ENCODE data around the gene DLG2.
"Not testable (repeated sequence)": the region's sequence is repeated elsewhere in the genome, so short reads cannot be mapped to it uniquely, and the experiment has no call there.

The DLG2 gene

DNA sequence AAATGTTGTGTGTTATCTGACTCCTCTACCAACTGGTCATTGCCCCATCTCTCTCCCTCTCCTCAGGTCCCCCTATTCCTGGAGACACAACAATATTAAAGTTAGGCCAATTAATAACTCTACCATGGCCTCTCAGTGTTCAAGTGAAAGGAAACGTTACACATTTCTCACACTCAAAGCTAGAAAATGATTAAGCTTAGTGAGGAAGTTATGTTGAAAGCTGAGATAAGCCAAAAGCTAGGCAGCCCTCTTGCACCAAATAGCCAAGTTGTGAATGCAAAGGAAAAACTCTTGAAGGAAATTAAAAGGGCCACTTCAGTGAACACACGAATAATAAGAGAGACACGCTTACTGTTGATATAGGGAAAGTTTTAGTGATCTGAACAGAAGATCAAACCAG lies 6.9 kb downstream of the DLG2 start:
- no peaks in the 10 kb centered on the region for H3K4me1 ChIP-seq (ENCODE audit: insufficient read depth, low read length)
- H3K36me3 ChIP-seq (ENCODE audit: insufficient read depth, low read length) = no peaks in the 10 kb centered on the region
- H2AFZ ChIP-seq (ENCODE audit: low read depth, low read length) = no peak overlapping the region
- H3K27me3 ChIP-seq (ENCODE audit: insufficient read depth, low read length) = no peaks in the 10 kb centered on the region
- no peak overlapping the region for H3K4me3 ChIP-seq (ENCODE audit: low read length)
- H3K9me3 ChIP-seq (ENCODE audit: low read length) = no peaks in the 10 kb centered on the region

- Histone ChIP-seq H3K9me3 (ENCODE audit: low read length) (no peaks in the 10 kb centered on the region), H3K36me3 (ENCODE audit: insufficient read depth, low read length) (no peaks in the 10 kb centered on the region), H3K4me1 (ENCODE audit: insufficient read depth, low read length) (no peaks in the 10 kb centered on the region), H3K4me3 (ENCODE audit: low read length) (no peak overlapping the region), H2AFZ (ENCODE audit: low read depth, low read length) (no peak overlapping the region), H3K27me3 (ENCODE audit: insufficient read depth, low read length) (no peaks in the 10 kb centered on the region)
These were observed 7.6 kb downstream of the DLG2 start for GRCh38 chr11:85619499-85619898.

DNA sequence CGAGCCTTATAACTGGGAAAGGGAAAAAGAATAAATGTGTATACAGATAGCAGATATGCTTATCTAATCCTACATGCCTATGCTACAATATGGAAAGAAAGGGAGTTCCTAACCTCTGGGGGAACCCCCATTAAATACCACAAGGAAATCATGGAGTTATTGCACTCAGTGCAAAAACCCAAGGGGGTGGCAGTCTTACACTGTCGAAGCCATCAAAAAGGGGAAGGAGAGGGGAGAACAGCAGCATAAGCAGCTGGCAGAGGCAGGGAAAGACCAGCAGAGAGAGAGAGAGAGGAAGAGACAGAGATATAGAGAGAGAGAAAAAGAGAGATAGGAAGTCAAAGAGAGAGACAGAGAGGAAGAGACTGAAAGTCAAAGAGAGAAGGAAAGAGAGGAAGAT lies 15.5 kb downstream of the DLG2 start:
- H3K9me3 ChIP-seq (ENCODE audit: low read length); H3K4me1 ChIP-seq (ENCODE audit: insufficient read depth, low read length); H3K36me3 ChIP-seq (ENCODE audit: insufficient read depth, low read length); H3K4me3 ChIP-seq (ENCODE audit: low read length); H3K27me3 ChIP-seq (ENCODE audit: insufficient read depth, low read length); H2AFZ ChIP-seq (ENCODE audit: low read depth, low read length): not testable (repeated sequence)

GRCh38 chr11:85609286-85609685 lies 17.9 kb downstream of the DLG2 start:
- not testable (repeated sequence) for H3K4me1 ChIP-seq (ENCODE audit: insufficient read depth, low read length); H2AFZ ChIP-seq (ENCODE audit: low read depth, low read length); H3K9me3 ChIP-seq (ENCODE audit: low read length); H3K36me3 ChIP-seq (ENCODE audit: insufficient read depth, low read length); H3K27me3 ChIP-seq (ENCODE audit: insufficient read depth, low read length); H3K4me3 ChIP-seq (ENCODE audit: low read length)

- H2AFZ ChIP-seq (ENCODE audit: low read depth, low read length); H3K4me1 ChIP-seq (ENCODE audit: insufficient read depth, low read length); H3K27me3 ChIP-seq (ENCODE audit: insufficient read depth, low read length); H3K4me3 ChIP-seq (ENCODE audit: low read length); H3K36me3 ChIP-seq (ENCODE audit: insufficient read depth, low read length); H3K9me3 ChIP-seq (ENCODE audit: low read length): not testable (repeated sequence)
These were observed 18.5 kb downstream of the DLG2 start for GRCh38 chr11:85608621-85609020.

DNA sequence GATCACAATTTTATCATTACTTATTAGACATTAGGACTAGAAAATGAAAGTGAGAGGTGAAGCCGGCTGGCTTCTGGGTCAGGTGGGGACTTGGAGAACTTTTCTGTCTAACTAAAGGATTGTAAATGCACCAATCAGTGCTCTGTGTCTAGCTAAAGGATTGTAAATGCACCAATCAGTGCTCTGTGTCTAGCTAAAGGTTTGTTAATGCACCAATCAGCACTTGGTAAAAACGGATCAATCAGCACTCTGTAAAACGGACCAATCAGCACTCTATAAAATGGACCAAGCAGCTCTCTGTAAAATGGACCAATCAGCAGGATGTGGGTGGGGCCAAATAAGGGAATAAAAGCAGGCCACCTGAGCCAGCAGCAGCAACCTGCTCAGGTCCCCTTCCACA lies 20.9 kb downstream of the DLG2 start:
- H3K27me3 ChIP-seq (ENCODE audit: insufficient read depth, low read length); H2AFZ ChIP-seq (ENCODE audit: low read depth, low read length); H3K4me1 ChIP-seq (ENCODE audit: insufficient read depth, low read length); H3K36me3 ChIP-seq (ENCODE audit: insufficient read depth, low read length); H3K9me3 ChIP-seq (ENCODE audit: low read length); H3K4me3 ChIP-seq (ENCODE audit: low read length): not testable (repeated sequence)

DNA sequence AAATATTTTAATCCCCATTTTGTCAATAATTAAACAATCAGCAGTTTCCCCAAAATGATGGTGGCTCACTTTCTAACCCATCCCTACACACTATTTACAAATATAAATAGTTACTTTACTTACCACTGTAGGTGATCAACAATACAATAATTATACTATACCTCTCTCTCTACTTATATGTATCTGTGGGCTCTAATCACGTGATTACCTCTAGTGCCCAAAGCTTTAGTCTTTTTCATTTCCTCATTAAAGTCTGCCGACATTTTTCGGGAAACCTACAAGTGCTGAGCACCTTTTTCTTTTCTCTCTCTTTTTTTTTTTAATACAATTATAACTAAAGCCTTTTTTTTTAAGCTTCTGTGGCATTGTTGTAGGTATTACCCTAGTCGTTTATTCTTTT lies 23.9 kb downstream of the DLG2 start:
- Histone ChIP-seq H3K4me1 (ENCODE audit: insufficient read depth, low read length) (no peaks in the 10 kb centered on the region), H3K36me3 (ENCODE audit: insufficient read depth, low read length) (no peaks in the 10 kb centered on the region), H3K4me3 (ENCODE audit: low read length) (no peak overlapping the region), H3K27me3 (ENCODE audit: insufficient read depth, low read length) (no peaks in the 10 kb centered on the region), H2AFZ (ENCODE audit: low read depth, low read length) (no peak overlapping the region), H3K9me3 (ENCODE audit: low read length) (no peaks in the 10 kb centered on the region)

DNA sequence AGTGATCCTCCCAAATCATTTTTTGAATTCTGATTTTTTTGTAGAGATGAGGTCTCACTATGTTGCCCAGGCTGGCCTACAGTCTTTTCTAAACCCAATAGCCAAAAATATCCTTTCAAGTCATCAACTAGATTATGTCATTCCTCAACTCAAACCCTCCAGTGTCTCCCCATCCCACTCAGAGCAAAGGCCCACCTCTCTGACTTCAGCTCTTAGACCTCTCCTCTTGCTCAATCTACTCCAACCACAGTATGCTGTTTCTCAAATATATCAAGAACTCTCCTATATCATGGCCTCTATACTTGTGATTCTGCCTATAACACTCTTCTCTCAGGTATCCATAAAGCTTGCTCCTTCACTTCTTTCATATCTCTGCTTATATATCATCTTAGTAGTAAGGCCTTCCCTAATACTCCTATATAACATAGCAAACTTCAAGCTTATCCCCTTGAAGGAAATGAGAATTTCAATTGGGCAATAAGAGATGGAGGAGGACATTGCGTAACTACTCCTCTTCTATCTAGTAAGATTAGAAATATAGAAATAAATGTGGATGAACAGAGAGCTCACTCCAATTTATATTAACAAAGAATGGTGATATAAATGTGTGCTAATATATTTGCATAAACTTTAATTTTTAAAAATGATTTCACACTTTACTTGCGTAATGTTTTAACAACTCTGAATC lies 24.5 kb downstream of the DLG2 start:
- Histone ChIP-seq H3K36me3 (ENCODE audit: insufficient read depth, low read length) (no peaks in the 10 kb centered on the region), H3K4me3 (ENCODE audit: low read length) (no peak overlapping the region), H2AFZ (ENCODE audit: low read depth, low read length) (no peak overlapping the region), H3K27me3 (ENCODE audit: insufficient read depth, low read length) (no peaks in the 10 kb centered on the region), H3K9me3 (ENCODE audit: low read length) (no peaks in the 10 kb centered on the region), H3K4me1 (ENCODE audit: insufficient read depth, low read length) (no peaks in the 10 kb centered on the region)

DNA sequence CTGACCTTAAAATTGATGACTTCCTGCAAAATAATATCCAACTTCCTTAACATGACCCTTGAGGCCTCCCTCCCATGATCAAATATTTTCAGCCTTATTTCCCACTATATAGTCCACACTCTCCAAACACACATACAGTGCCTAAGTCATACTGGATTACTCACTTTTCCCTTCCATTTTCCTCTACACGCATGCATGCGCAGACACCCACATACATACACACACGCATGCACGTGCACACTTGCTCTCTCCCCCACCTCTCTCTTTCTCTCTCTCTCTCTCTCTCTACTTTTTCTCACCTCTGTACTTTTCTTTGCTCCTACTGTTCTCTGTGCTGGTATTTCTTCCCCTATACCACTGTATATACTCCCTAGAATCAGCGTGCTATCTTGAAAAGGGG lies 28.1 kb downstream of the DLG2 start:
- Histone ChIP-seq H3K4me1 (ENCODE audit: insufficient read depth, low read length) (no peaks in the 10 kb centered on the region), H3K4me3 (ENCODE audit: low read length) (no peak overlapping the region), H3K36me3 (ENCODE audit: insufficient read depth, low read length) (no peaks in the 10 kb centered on the region), H2AFZ (ENCODE audit: low read depth, low read length) (no peak overlapping the region), H3K27me3 (ENCODE audit: insufficient read depth, low read length) (no peaks in the 10 kb centered on the region), H3K9me3 (ENCODE audit: low read length) (no peaks in the 10 kb centered on the region)

GRCh38 chr11:85596886-85597285 lies 30.3 kb downstream of the DLG2 start:
- H3K36me3 ChIP-seq (ENCODE audit: insufficient read depth, low read length) = no peaks in the 10 kb centered on the region

DNA sequence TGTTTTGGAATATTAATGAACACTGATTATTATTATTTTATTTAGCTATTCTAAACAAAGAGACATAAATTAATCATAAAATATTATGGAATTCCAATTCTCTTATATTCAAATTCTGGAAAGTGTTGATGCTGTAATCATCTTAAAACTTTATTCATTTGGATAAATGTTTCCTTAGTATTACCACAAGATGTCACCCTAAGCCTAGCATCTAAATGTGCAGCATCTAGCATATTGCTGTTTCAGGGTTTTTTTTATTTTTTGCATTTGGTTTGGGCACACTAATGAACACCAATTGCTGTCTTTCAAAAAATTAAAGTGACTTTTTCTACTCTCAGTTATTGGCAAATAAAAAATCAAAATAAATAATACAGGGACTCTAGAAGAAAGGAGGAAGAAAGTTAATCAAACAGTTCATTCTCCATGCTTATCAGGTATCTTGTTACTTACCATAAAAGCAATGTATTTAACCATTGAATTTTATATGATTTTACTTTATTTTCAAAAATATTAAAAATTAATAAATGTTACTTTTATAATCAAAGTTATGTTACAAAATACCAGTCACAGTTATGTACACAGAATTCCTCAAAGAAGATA lies 31.8 kb downstream of the DLG2 start:
- no peaks in the 10 kb centered on the region for H3K9me3 ChIP-seq (ENCODE audit: low read length)
- no peaks in the 10 kb centered on the region for H3K36me3 ChIP-seq (ENCODE audit: insufficient read depth, low read length)
- H2AFZ ChIP-seq (ENCODE audit: low read depth, low read length) = no peak overlapping the region
- H3K4me1 ChIP-seq (ENCODE audit: insufficient read depth, low read length) = no peaks in the 10 kb centered on the region
- H3K4me3 ChIP-seq (ENCODE audit: low read length) = no peak overlapping the region
- H3K27me3 ChIP-seq (ENCODE audit: insufficient read depth, low read length) = no peaks in the 10 kb centered on the region

More at GRCh38 chr11:85596886-85597285, 30.3 kb downstream of the DLG2 start:
- Histone ChIP-seq H3K4me1 (ENCODE audit: insufficient read depth, low read length) (no peaks in the 10 kb centered on the region), H2AFZ (ENCODE audit: low read depth, low read length) (no peak overlapping the region), H3K27me3 (ENCODE audit: insufficient read depth, low read length) (no peaks in the 10 kb centered on the region), H3K4me3 (ENCODE audit: low read length) (no peak overlapping the region), H3K9me3 (ENCODE audit: low read length) (no peaks in the 10 kb centered on the region)

- Histone ChIP-seq H3K4me3 (ENCODE audit: low read length) (no peak overlapping the region), H3K36me3 (ENCODE audit: insufficient read depth, low read length) (no peaks in the 10 kb centered on the region), H2AFZ (ENCODE audit: low read depth, low read length) (no peak overlapping the region), H3K27me3 (ENCODE audit: insufficient read depth, low read length) (no peaks in the 10 kb centered on the region), H3K9me3 (ENCODE audit: low read length) (no peaks in the 10 kb centered on the region), H3K4me1 (ENCODE audit: insufficient read depth, low read length) (no peaks in the 10 kb centered on the region)
These were observed 36.2 kb downstream of the DLG2 start for GRCh38 chr11:85590848-85591483.

- Histone ChIP-seq H3K4me3 (ENCODE audit: low read length) (no peak overlapping the region), H3K36me3 (ENCODE audit: insufficient read depth, low read length) (no peaks in the 10 kb centered on the region), H3K27me3 (ENCODE audit: insufficient read depth, low read length) (no peaks in the 10 kb centered on the region), H3K9me3 (ENCODE audit: low read length) (no peaks in the 10 kb centered on the region), H2AFZ (ENCODE audit: low read depth, low read length) (no peak overlapping the region), H3K4me1 (ENCODE audit: insufficient read depth, low read length) (no peaks in the 10 kb centered on the region)
These were observed 37.8 kb downstream of the DLG2 start for GRCh38 chr11:85589373-85589772.

- no peaks in the 10 kb centered on the region for H3K4me1 ChIP-seq (ENCODE audit: insufficient read depth, low read length)
- no peaks in the 10 kb centered on the region for H3K9me3 ChIP-seq (ENCODE audit: low read length)
- no peaks in the 10 kb centered on the region for H3K27me3 ChIP-seq (ENCODE audit: insufficient read depth, low read length)
- H3K4me3 ChIP-seq (ENCODE audit: low read length) = no peak overlapping the region
- no peaks in the 10 kb centered on the region for H3K36me3 ChIP-seq (ENCODE audit: insufficient read depth, low read length)
- no peak overlapping the region for H2AFZ ChIP-seq (ENCODE audit: low read depth, low read length)
These were observed 45.0 kb downstream of the DLG2 start for GRCh38 chr11:85582111-85582510.

Measured in neuron (in vitro differentiated cells).